ENCODE measurements around the gene HCN2.

GRCh38 chr19:548886-549830, 40.5 kb upstream of the HCN2 start:
- TF ChIP-seq CTCF (conservative IDR thresholded peaks at IDR 0.05; ENCODE audit: low read length): no peak
- TF ChIP-seq EZH2phosphoT487 (IDR thresholded peaks at IDR 0.05; ENCODE audit: borderline replicate concordance, low read depth, low read length): no peak

Measured in OCI-LY7 (cell line).